CD4-positive, alpha-beta memory T cell (primary cell): Measurements from ENCODE around the gene C2orf81. TPM values are rescaled to one million over a fixed set of nuclear protein-coding genes. Genes with fewer than 3 reads are reported as not detected.

Experiments used
- CTCF ChIA-PET: fragments of 350-600 bp; sonication (Branson Sonifier 250); formaldehyde crosslinking; loops from one replicate; lab custom pipeline; 2021; ENCODE audit warnings: inconsistent platforms; ENCODE audit not compliant: partially characterized antibody; lab: Charles Lee
- POLR2A ChIA-PET: fragments of 350-600 bp; sonication (Branson Sonifier 250); formaldehyde crosslinking; loops from one replicate; lab custom pipeline; 2021; ENCODE audit not compliant: partially characterized antibody; lab: Charles Lee
- DNase-seq, 5 donors: peaks; one replicate each; pipeline versions ENCODE4 v3.0.0 to v3.0.0-alpha.2; 2020 to 2022; ENCODE audit warnings: mixed read lengths in 1 of 5
- H3K27ac ChIP-seq: one replicate; pipeline ENCODE4 v1.7.0; 2013; ENCODE audit warnings: low read depth, low read length
- H3K27me3 ChIP-seq: 2 replicates; pipeline ENCODE4 v1.7.0; 2013; ENCODE audit warnings: mild to moderate bottlenecking, low read length, moderate library complexity; ENCODE audit not compliant: insufficient read depth
- H3K36me3 ChIP-seq: 2 replicates; pipeline ENCODE4 v1.7.0; 2013; ENCODE audit warnings: mild to moderate bottlenecking, low read length, moderate library complexity; ENCODE audit not compliant: insufficient read depth
- H3K4me1 ChIP-seq: 2 replicates; pipeline ENCODE4 v1.7.0; 2013; ENCODE audit warnings: mild to moderate bottlenecking, low read length, moderate library complexity; ENCODE audit not compliant: insufficient read depth
- H3K4me3 ChIP-seq, 2 donors: one replicate each; pipeline ENCODE4 v1.7.0; 2013; ENCODE audit warnings: low read length in 2 of 2, mild to moderate bottlenecking in 1 of 2
- H3K9me3 ChIP-seq, 2 donors: one replicate each; pipeline ENCODE4 v1.7.0; 2013; ENCODE audit warnings: low read length in 2 of 2, control low read depth in 1 of 2; ENCODE audit not compliant: control insufficient read depth in 1 of 2
- H3K27ac Mint-ChIP-seq, 7 donors: one replicate each; pipeline ENCODE4 v1.8.0; 2020 to 2021; ENCODE audit warnings: mixed read lengths in 7 of 7, mild to moderate bottlenecking in 6 of 7, inconsistent platforms in 3 of 7, moderate library complexity in 3 of 7
- H3K27me3 Mint-ChIP-seq, 2 donors: one replicate each; pipeline ENCODE4 v1.8.0; 2020 to 2021; ENCODE audit warnings: mixed read lengths in 2 of 2
- H3K36me3 Mint-ChIP-seq, 2 donors: one replicate each; pipeline ENCODE4 v1.8.0; 2020 to 2021; ENCODE audit warnings: mixed read lengths in 2 of 2, inconsistent platforms in 1 of 2, mild to moderate bottlenecking in 1 of 2
- H3K4me1 Mint-ChIP-seq, 4 donors: one replicate each; pipeline ENCODE4 v1.8.0; 2020 to 2021; ENCODE audit warnings: mixed read lengths in 4 of 4, mild to moderate bottlenecking in 1 of 4
- H3K4me3 Mint-ChIP-seq, 8 donors: one replicate each; pipeline ENCODE4 v1.8.0; 2020 to 2021; ENCODE audit warnings: mixed read lengths in 8 of 8, mild to moderate bottlenecking in 7 of 8, moderate library complexity in 6 of 8, inconsistent platforms in 3 of 8
- H3K9me3 Mint-ChIP-seq, 8 donors: one replicate each; pipeline ENCODE4 v1.8.0; 2020 to 2021; ENCODE audit warnings: mixed read lengths in 8 of 8, mild to moderate bottlenecking in 5 of 8, inconsistent platforms in 3 of 8, moderate library complexity in 1 of 8
- intact Hi-C: fragments of 100-400 bp; cut with micrococcal nuclease; formaldehyde crosslinking; loops from one replicate; pipeline ENCODE4 v1.15.1; 2023
- polyA plus RNA-seq, 2 donors: library from polyadenylated mRNA; unstranded; fragments of 300-500 nt; fragmentation: Illumina TruSeq; gene quantifications; one replicate each; pipeline ENCODE4 v1.2.3, GENCODE V29; 2021
- total RNA-seq, 2 experiments: library from RNA; stranded (reverse); gene quantifications; one replicate each; pipeline ENCODE4 v1.2.3, GENCODE V29; 2021

C2orf81 gene
- total and polyA plus RNA-seq, 4 experiments from 2014 or later = 1.5 to 7.5 (median 3.4) TPM

DNA sequence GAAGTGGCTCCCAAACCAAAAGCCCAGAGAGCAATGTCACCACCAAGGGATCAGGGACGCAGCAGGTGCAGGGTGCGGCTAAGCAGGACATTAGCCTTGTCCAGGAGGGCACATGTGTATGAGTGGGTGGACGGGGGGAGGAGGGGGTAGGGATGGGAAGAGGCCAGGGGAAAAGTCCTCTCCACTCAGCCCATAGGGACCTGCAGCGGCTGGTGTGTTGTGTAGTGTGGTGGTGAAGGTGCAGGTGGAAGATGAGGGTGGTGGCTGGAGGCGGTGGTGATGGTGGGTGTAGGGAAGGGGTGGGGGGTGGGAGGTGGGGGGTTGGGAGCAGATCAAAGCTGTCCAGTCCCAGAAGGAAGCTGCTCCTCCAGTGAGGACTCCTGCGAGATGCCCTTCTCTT lies 3.7 kb downstream of the C2orf81 start:
- Histone ChIP-seq H3K27me3 (no peaks in the 10 kb centered on the region), H3K9me3 (no peaks in the 10 kb centered on the region), H3K27ac (no peak overlapping the region), H3K36me3 (no peaks in the 10 kb centered on the region), H3K4me1 (peaks cover 25% of the 10 kb centered on the region), H3K4me3 (no peak overlapping the region)
- H3K36me3 Mint-ChIP-seq = peaks cover 0 to 3% of the 10 kb centered on the region in 2 donors
- ChIA-PET POLR2A (interaction anchor here (0.7 kb wide), 1 partner anchor 41 kb away, joined by 3 read pairs; the partner anchor contains the start of gene WBP1), CTCF (interaction anchor here (1.3 to 1.4 kb wide), 3 partner anchors 26 to 114 kb away, joined by 3 to 5 read pairs (median 3); partner anchors contain the start of gene WBP1)
- H3K4me1 Mint-ChIP-seq = peaks cover 14 to 43% (median 22%) of the 10 kb centered on the region in 4 donors
- H3K4me3 Mint-ChIP-seq = peak overlapping the region in 1 of 8 donors; percentile 41
- peaks cover 3 to 8% of the 10 kb centered on the region in 2 donors for H3K27me3 Mint-ChIP-seq
- DNase-seq = no peak
- intact Hi-C loops = no loop called here
- H3K9me3 Mint-ChIP-seq = no peaks in the 10 kb centered on the region
- H3K27ac Mint-ChIP-seq = peak overlapping the region in 1 of 7 donors; percentile 18

DNA sequence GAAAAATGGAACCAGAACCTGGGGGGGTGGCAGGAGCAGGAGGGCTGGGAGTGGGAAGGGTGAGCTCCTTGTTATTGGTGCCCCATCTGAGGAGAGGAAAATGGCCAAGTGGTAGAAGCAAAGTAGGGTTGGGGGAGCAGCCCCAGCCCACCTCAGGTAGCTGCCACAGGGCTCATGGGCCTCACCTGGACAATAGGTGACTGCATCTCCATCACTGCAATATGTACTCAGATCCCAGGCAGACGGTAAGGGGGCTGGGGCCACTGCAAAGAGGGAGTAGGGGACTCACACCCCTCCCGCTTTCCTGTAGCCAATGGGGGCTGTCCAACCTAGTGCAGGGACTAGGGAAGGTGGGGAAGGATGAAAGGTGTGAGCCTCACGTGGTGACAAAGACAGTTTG lies 4.2 kb downstream of the C2orf81 start:
- POLR2A ChIA-PET = interaction anchor here (2.4 kb wide), 1 partner anchor 41 kb away, joined by 8 read pairs; the partner anchor contains the start of gene WBP1
- Histone ChIP-seq H3K27me3 (no peaks in the 10 kb centered on the region), H3K27ac (no peak overlapping the region), H3K4me3 (no peak overlapping the region), H3K36me3 (no peaks in the 10 kb centered on the region), H3K4me1 (peaks cover 23% of the 10 kb centered on the region), H3K9me3 (no peaks in the 10 kb centered on the region)
- peak overlapping the region in 1 of 8 donors; percentile 23 for H3K4me3 Mint-ChIP-seq
- CTCF ChIA-PET = no interaction called here
- intact Hi-C loops = no loop called here
- H3K4me1 Mint-ChIP-seq = peaks cover 12 to 37% (median 19%) of the 10 kb centered on the region in 4 donors
- DNase-seq = no peak
- peaks cover 0 to 3% of the 10 kb centered on the region in 2 donors for H3K36me3 Mint-ChIP-seq
- no peaks in the 10 kb centered on the region for H3K9me3 Mint-ChIP-seq
- peak overlapping the region in 4 of 7 donors; percentile 6 to 65 (median 38) for H3K27ac Mint-ChIP-seq
- peaks cover 3 to 13% of the 10 kb centered on the region in 2 donors for H3K27me3 Mint-ChIP-seq

DNA sequence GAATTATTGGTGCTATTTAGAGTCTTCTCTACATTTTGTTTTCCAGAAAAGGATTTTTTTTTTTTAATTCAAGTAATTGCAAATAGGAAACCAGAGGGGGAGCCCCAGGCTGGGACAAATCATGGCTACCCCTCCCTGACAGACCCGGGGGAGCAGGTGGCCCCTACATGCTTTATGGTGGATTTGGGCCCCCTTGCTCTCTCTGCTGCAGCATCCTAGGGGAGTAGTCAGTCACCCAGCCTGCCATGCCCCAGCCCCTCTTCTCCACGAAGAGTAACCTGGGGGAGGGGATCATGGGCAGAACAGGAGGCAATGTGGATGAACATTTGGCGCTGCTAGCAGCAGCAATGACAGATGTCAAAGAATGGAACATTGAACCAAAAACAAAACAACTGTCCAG lies 4.6 kb downstream of the C2orf81 start:
- Histone ChIP-seq H3K27me3 (no peaks in the 10 kb centered on the region), H3K4me3 (no peak overlapping the region), H3K27ac (no peak overlapping the region), H3K9me3 (no peaks in the 10 kb centered on the region), H3K36me3 (no peaks in the 10 kb centered on the region), H3K4me1 (peaks cover 21% of the 10 kb centered on the region)
- DNase-seq = no peak
- intact Hi-C loops = no loop called here
- Mint-ChIP-seq H3K4me3 (no peak overlapping the region), H3K4me1 (peaks cover 12 to 33% (median 17%) of the 10 kb centered on the region in 4 donors), H3K27me3 (peaks cover 3 to 13% of the 10 kb centered on the region in 2 donors), H3K9me3 (no peaks in the 10 kb centered on the region), H3K36me3 (peaks cover 0 to under 1% of the 10 kb centered on the region in 2 donors), H3K27ac (peak overlapping the region in 2 of 7 donors; percentile 6 to 57)
- CTCF ChIA-PET = no interaction called here
- POLR2A ChIA-PET = interaction anchor here (1.5 to 2.4 kb wide), 4 partner anchors 25 to 238 kb away, joined by 3 to 8 read pairs (median 4); partner anchors contain the start of genes MOB1A and WBP1

DNA sequence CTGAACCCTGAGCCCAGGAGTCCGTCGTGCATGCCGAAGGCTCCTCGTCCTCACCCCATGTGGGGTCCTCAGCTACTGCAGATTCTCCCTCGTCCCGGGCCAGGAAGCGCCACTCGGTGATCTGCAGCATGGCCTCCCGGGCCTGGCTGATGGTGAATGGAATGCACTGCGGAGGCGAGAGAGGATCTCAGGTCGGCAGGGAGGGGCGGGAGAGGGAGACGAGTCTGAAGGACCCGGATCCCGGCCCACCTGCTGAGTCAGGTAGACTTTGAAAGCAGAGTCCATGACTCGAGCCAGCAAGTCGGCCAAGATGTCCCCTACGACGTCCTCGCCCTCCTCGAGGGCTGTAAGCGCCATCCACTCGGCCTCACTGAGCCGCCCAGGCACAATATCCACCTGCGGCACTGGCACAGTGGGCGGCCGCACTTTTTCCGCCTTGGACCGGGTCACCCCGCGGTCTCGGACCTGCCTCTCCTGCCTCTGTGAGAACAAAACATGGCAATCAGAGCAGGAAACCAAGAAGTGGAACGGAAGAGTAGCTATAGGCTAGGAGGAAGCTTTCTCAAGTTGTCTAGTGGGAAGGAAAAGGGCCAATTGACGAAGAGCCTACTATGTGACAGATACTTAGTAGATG lies 5.5 kb downstream of the C2orf81 start:
- H3K4me3 ChIP-seq = no peak overlapping the region
- H3K36me3 ChIP-seq = no peaks in the 10 kb centered on the region
- CTCF ChIA-PET = interaction anchor here (0.9 to 1.1 kb wide), 2 partner anchors 25 to 116 kb away, joined by 3 to 4 read pairs; no protein-coding TSS in a partner anchor
- Mint-ChIP-seq H3K27ac (peak overlapping the region in 3 of 7 donors; percentile 29 to 79 (median 71)), H3K4me3 (peak overlapping the region in 5 of 8 donors; percentile 52 to 71 (median 59)), H3K36me3 (no peaks in the 10 kb centered on the region), H3K27me3 (peaks cover 3 to 13% of the 10 kb centered on the region in 2 donors), H3K9me3 (no peaks in the 10 kb centered on the region), H3K4me1 (peaks cover 9 to 26% (median 11%) of the 10 kb centered on the region in 4 donors)
- H3K27me3 ChIP-seq = no peaks in the 10 kb centered on the region
- no peaks in the 10 kb centered on the region for H3K9me3 ChIP-seq
- intact Hi-C loops = no loop called here
- H3K27ac ChIP-seq = no peak overlapping the region
- H3K4me1 ChIP-seq = peaks cover 17% of the 10 kb centered on the region
- POLR2A ChIA-PET = interaction anchor here (1.3 to 2.4 kb wide), 6 partner anchors 24 to 237 kb away, joined by 3 to 8 read pairs (median 4); partner anchors contain the start of genes AUP1, HTRA2, MOB1A and WBP1
- DNase-seq = no peak

DNA sequence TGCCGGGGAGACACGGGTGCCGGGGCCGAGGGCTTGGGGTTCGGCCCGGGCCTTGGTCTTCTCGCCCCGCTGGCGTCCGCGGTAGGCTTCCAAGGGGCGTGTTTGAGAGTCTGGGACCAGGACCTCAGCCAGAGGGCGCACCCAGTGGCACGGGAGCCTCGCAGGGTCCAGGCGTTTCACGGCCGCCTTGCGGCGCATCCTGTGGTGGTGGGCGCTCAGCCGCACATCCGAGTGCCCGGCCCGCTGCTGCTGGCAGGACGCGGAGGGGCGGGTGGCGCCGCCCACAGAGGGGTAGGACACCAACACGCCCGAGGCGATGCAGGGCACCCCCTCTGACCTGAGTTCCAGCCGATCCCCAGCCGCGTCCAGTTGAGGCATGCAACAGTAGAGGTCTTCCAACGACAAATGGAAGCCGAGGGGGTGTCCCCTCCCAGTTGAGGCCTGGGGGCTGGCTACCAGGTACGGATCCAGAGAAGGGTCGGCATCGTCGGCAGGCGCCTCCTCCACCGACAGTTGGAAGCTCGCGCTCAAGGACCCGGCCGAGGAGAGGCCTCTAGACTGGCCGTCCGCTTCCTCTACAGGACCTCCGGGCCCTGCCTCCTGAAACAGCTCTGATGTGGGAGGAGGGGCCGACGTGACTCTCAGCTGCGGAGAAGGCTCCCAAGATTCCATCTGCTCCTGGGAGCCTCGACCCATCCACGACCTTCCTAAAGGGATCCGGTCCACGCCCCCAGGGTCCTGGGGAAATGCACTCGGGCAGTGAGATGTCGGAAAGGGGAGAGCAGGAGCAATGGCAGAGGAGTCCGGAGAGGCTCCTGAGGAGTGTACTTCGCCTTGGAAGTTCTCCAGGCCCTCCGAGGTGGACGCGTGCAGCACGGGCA lies 6.3 kb downstream of the C2orf81 start:
- Mint-ChIP-seq H3K4me1 (peaks cover 5 to 21% (median 7%) of the 10 kb centered on the region in 4 donors), H3K9me3 (no peaks in the 10 kb centered on the region), H3K36me3 (no peaks in the 10 kb centered on the region), H3K27me3 (peaks cover 3 to 13% of the 10 kb centered on the region in 2 donors), H3K27ac (peak overlapping the region in 1 of 7 donors; percentile 48), H3K4me3 (peak overlapping the region; percentile 2 to 71 (median 58))
- POLR2A ChIA-PET = interaction anchor here (0.5 to 2.4 kb wide), 8 partner anchors 18 to 236 kb away, joined by 3 to 8 read pairs (median 3); partner anchors contain the start of genes AUP1, HTRA2, MOB1A and WBP1
- peaks cover 14% of the 10 kb centered on the region for H3K4me1 ChIP-seq
- no peaks in the 10 kb centered on the region for H3K27me3 ChIP-seq
- CTCF ChIA-PET = interaction anchor here (0.9 to 1.1 kb wide), 2 partner anchors 24 to 117 kb away, joined by 3 to 4 read pairs; no protein-coding TSS in a partner anchor
- H3K4me3 ChIP-seq = peak overlapping the region in 1 of 2 donors; percentile 24
- intact Hi-C loops = no loop called here
- DNase-seq = peak in 2 of 5 donors; percentile 7 to 17
- no peaks in the 10 kb centered on the region for H3K36me3 ChIP-seq
- no peaks in the 10 kb centered on the region for H3K9me3 ChIP-seq
- H3K27ac ChIP-seq = no peak overlapping the region

DNA sequence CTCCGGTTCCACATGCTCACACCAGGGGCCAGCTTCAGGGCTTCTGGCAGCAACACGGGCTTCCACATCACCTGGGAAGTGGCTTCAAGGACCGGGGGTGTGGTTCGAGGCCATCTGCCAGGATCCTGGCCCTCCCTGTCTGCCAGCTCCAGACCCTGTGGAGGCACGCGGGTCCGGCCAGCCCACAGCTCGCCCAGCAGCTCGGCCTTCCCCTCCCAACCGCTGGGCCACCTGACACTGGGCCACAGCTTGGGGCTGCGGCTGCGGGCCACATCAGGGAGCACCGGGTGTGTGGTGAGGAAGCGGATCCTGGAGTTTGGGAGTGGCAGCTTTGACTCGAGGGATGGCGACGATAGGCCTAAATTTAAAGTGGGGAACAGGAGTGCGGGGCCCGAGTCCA lies 7.0 kb downstream of the C2orf81 start:
- ChIA-PET POLR2A (interaction anchor here (0.8 to 0.9 kb wide), 2 partner anchors 69 to 124 kb away, joined by 3 read pairs; partner anchors contain the start of gene TTC31), CTCF (no interaction called here)
- no peaks in the 10 kb centered on the region for H3K36me3 Mint-ChIP-seq
- intact Hi-C loops = no loop called here
- H3K27ac ChIP-seq = no peak overlapping the region
- H3K36me3 ChIP-seq = no peaks in the 10 kb centered on the region
- peaks cover 14% of the 10 kb centered on the region for H3K4me1 ChIP-seq
- no peaks in the 10 kb centered on the region for H3K27me3 ChIP-seq
- H3K27me3 Mint-ChIP-seq = peaks cover 3 to 14% of the 10 kb centered on the region in 2 donors
- H3K9me3 Mint-ChIP-seq = no peaks in the 10 kb centered on the region
- H3K9me3 ChIP-seq = no peaks in the 10 kb centered on the region
- peak overlapping the region in 1 of 2 donors; percentile 24 for H3K4me3 ChIP-seq
- peak overlapping the region in 4 of 8 donors; percentile 26 to 53 (median 40) for H3K4me3 Mint-ChIP-seq
- peak overlapping the region in 1 of 7 donors; percentile 25 for H3K27ac Mint-ChIP-seq
- H3K4me1 Mint-ChIP-seq = peaks cover 4 to 17% (median 5%) of the 10 kb centered on the region in 4 donors
- no peak for DNase-seq
